GM12865 (cell line): ENCODE results near the gene DUSP7.

Source experiments
- DNase-seq: peaks from one replicate; pipeline ENCODE4 v3.0.0; 2010; ENCODE audit warnings: low read depth
- H3K4me3 ChIP-seq: 2 replicates; pipeline ENCODE4 v1.5.1; 2011; ENCODE audit warnings: mild to moderate bottlenecking, low read depth, low read length, control low read depth
- TF ChIP-seq, protein P1 (sequence below): IDR thresholded peaks from 2 replicates; pipeline ENCODE4 v1.5.1; 2011; ENCODE audit warnings: low read length, control low read depth, low read depth, inconsistent platforms; ENCODE audit not compliant: insufficient read depth; ENCODE audit errors: missing control alignments

The DUSP7 gene

DNA sequence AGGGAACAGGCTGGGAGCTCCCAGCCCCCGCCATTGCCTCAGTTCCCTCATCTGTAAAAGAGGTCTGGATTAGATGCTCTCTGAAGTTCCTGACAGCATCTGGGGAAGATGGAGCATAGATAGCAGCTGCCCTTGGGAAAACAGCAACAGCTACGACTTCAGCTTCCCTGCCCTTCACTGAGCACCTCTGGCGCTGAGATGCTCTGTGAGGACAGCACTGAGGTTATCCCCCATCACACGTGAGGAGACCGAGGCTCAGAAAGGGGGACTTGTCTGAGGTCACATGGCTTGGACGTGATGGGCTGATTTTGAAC is 49.6 kb downstream of the DUSP7 start:
- TF ChIP-seq, protein P1, sequence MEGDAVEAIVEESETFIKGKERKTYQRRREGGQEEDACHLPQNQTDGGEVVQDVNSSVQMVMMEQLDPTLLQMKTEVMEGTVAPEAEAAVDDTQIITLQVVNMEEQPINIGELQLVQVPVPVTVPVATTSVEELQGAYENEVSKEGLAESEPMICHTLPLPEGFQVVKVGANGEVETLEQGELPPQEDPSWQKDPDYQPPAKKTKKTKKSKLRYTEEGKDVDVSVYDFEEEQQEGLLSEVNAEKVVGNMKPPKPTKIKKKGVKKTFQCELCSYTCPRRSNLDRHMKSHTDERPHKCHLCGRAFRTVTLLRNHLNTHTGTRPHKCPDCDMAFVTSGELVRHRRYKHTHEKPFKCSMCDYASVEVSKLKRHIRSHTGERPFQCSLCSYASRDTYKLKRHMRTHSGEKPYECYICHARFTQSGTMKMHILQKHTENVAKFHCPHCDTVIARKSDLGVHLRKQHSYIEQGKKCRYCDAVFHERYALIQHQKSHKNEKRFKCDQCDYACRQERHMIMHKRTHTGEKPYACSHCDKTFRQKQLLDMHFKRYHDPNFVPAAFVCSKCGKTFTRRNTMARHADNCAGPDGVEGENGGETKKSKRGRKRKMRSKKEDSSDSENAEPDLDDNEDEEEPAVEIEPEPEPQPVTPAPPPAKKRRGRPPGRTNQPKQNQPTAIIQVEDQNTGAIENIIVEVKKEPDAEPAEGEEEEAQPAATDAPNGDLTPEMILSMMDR, result no peak
- DNase-seq, result no peak
- H3K4me3 ChIP-seq, result no peak overlapping the region

DNA sequence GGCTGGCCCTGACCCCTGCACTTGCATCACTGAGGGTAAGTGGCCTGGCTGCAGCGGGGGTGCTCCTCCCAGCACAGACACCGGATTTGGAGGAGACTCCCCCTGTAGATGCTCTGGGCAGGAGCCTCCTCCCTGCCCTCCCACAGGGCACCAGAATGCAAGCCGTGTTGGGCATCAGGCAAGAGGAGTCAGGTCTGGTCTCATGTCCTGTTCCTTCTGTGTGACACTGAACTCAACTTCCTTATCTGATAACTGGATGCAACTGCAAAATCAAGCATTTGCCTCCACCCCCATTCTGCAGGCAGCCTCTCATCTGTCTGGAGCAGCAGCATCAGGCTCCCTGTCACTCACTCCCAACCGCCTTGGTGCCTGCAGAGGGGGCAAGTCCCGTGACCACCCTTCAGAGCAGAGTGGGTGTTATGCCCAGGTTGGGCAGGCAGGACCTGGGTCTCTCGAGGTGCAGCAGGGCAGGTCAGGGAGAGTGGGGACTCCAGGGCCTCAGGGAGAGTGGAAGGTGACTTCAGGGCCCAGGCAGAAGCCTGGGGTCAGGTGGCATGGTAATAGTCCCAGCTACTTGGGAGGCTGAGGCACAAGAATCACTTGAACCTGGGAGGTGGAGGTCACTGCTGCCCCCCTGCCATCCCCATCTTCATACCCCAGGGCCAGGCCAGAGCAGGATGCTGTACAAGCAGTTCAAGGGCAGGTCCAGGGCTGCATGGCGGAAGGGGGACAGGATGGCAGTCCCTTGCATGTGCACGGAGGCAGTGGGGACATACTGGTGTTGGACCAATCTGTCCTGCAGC is 50.2 kb downstream of the DUSP7 start:
- TF ChIP-seq, protein P1, result no peak
- H3K4me3 ChIP-seq, result no peak overlapping the region
- no peak for DNase-seq

DNA sequence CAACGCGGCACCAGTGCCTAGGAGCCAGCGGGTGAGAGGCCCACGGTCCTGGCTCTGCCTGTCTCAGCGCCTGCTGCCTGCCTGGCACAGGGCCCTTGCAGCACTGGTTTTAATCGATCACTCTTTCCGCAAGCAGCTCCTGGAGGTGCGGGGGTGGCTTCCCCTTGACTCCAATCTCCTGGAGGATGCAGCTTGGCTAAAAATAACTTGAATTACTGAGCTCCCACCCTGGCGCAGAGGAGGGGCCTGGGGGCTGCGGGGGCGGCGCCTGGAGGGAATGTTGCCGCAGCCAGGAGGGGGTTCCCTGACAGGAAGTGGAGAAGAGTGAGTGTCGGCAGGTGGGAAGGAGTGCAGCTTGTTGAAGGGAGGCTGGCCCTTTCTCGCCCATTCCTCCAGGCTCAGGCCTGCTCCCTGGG is 50.8 kb downstream of the DUSP7 start:
- no peak overlapping the region for H3K4me3 ChIP-seq
- no peak for DNase-seq
- TF ChIP-seq, protein P1, result no peak

DNA sequence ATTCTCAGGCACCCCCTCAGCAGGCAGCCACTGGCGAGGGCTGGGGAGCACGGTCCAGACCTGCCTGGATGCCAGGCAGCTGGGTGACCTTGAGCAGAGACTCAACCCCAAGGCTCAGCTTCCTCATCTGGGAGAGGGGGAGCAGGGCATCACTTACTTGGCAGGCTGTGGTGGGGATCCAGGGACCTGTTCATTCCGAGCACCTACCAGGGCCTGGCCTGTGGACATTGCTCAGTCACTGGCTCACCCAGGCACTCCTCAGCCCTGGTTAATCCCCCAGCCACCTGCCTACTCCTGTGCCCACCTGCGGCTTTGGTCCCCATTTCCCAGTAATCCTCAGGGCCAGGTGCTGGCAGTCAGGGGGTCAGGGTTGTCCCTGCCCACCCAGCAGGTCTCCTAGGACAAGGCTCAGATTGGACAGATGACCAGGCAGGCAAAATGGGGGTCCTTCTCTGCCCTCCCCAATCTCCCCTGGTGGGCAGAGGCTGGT is 51.4 kb downstream of the DUSP7 start:
- TF ChIP-seq, protein P1, result no peak

DNA sequence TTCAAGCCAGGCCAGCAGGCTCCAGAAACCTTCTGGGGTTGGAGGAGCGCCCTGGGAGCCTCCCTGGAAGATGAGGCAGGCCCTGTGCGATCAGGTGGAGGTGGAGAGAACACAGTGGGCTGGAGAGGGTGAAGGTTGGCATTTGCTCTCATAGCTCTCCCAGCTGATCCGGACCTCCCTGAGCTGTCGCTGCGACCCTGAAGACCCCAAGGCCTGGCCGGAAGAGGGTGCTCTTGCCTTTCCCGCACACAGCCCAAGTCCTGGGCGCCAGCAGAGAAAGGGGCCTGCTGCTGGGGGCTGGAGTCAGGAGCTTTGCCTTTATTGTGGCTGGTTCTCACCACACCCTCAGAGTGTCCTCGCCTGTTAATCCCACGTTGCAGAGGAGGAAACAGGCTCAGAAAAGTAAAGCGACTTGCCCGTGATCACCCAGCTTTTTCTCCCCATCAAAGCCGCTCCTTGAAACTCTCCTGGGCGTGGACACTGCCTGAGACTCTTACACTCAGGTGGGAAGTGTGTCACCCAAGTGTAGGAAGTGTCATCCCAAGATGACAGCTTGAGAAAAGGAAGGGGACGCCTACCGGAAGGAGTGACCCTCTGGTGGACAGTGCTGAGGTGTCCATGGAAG is 52.1 kb downstream of the DUSP7 start:
- peak; percentile 62 for DNase-seq

More for the DNA sequence above, 51.4 kb downstream of the DUSP7 start:
- no peak overlapping the region for H3K4me3 ChIP-seq
- no peak for DNase-seq

DNA sequence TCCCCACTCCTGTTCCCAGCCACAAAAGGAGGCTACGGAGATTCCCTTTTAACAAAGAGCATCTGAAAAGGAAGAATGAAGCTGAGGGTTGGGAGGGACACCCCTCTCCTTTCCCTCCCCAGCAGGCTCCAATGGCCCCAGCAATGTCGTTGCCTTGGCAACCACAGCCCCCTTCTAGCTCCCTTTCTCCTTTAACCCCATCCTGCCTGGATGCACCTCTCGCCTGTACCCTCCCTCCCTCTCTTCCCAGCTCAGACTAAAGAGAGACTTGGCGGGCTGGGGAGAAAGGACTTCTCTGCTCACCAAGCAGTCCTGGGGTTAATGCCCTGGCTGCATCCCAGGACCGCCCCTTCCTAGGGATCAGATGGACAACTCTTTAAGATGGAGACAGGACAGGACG is 53.6 kb downstream of the DUSP7 start:
- TF ChIP-seq, protein P1, result no peak
- H3K4me3 ChIP-seq, result no peak overlapping the region
- no peak for DNase-seq

More for the DNA sequence above, 52.1 kb downstream of the DUSP7 start:
- TF ChIP-seq, protein P1, result peak; percentile 60
- no peak overlapping the region for H3K4me3 ChIP-seq

DNA sequence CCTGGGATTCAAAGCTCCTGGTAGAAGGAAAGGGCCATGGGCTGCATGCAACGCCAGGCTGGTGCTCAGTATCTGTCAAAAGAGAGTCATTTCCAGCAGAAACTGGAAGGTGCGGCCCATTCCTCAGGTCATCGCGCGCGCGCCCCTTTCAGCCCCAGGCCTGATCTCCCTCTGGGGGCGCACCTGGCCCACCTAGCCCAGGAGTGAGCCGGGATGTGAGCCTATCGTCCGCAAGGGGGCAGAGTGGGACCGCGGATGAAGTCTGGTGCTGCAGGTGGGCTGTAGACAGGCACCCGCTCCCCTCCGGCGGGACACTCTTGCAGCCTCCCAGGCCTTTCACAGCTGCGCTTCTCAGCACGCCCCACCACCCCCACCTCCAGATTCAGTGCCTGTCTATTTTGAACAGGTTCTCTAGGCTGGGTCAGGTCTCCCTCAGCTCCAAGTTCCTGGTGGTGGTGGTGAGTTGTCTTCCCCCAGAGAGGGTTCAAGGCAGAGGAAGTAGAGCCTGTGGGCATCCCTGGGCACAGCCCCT is 54.9 kb downstream of the DUSP7 start:
- no peak overlapping the region for H3K4me3 ChIP-seq
- peak; percentile 88 for DNase-seq
- TF ChIP-seq, protein P1, result peak; percentile 98
